DOHH2 (cell line): ENCODE data around the gene IQCB1.
"Not testable (repeated sequence)": the region's sequence is repeated elsewhere in the genome, so short reads cannot be mapped to it uniquely, and the experiment has no call there.

Source experiments
- H3F3A ChIP-seq: fragments of 200-600 bp; sonication (generic), shearing (Covaris generic); 2 replicates; pipeline ENCODE4 v1.6.0; 2016; ENCODE audit warnings: antibody characterized with exemption, mild to moderate bottlenecking; ENCODE audit not compliant: control insufficient read depth, insufficient read depth
- H3K27ac ChIP-seq: fragments of 200-600 bp; sonication (generic); 2 replicates; pipeline ENCODE4 v1.5.1; 2014; ENCODE audit warnings: low read depth, mild to moderate bottlenecking, low read length, moderate library complexity
- H3K27me3 ChIP-seq: fragments of 200-600 bp; sonication (generic); 2 replicates; pipeline ENCODE4 v1.6.1; 2014; ENCODE audit warnings: mild to moderate bottlenecking, low read length, mixed read lengths; ENCODE audit not compliant: control insufficient read depth
- H3K36me3 ChIP-seq: fragments of 200-600 bp; sonication (generic); 2 replicates; pipeline ENCODE4 v1.6.1; 2014; ENCODE audit warnings: mild to moderate bottlenecking, low read length, moderate library complexity, mixed read lengths; ENCODE audit not compliant: control insufficient read depth
- H3K4me1 ChIP-seq: fragments of 200-600 bp; sonication (generic); 2 replicates; pipeline ENCODE4 v1.6.1; 2014; ENCODE audit warnings: mild to moderate bottlenecking, low read length, mixed read lengths; ENCODE audit not compliant: control insufficient read depth
- H3K4me2 ChIP-seq: fragments of 200-600 bp; sonication (generic); 2 replicates; pipeline ENCODE4 v1.6.0; 2014; ENCODE audit warnings: mild to moderate bottlenecking, low read length, moderate library complexity
- H3K4me3 ChIP-seq: fragments of 200-600 bp; sonication (generic); 2 replicates; pipeline ENCODE4 v1.5.1; 2014; ENCODE audit warnings: mild to moderate bottlenecking, low read length, mixed read lengths
- H3K79me2 ChIP-seq: fragments of 200-600 bp; sonication (generic); 2 replicates; pipeline ENCODE4 v1.6.1; 2014; ENCODE audit warnings: mild to moderate bottlenecking, low read length, mixed read lengths; ENCODE audit not compliant: control insufficient read depth
- H3K9me2 ChIP-seq: fragments of 200-600 bp; sonication (generic); replicated peaks from 2 replicates; pipeline ENCODE4 v1.6.1; 2014; ENCODE audit warnings: mild to moderate bottlenecking, low read length, mixed read lengths; ENCODE audit not compliant: control insufficient read depth
- H3K9me3 ChIP-seq: fragments of 200-600 bp; sonication (generic); 2 replicates; pipeline ENCODE4 v1.6.1; 2014; ENCODE audit warnings: antibody characterized with exemption, low read length, mixed read lengths; ENCODE audit not compliant: control insufficient read depth, insufficient read depth
- H4K20me1 ChIP-seq: fragments of 200-600 bp; sonication (generic); 2 replicates; pipeline ENCODE4 v1.6.0; 2014; ENCODE audit warnings: low read depth, mild to moderate bottlenecking, antibody characterized with exemption, low read length, moderate library complexity; ENCODE audit not compliant: control insufficient read depth, insufficient read depth
- EZH2phosphoT487 ChIP-seq: fragments of 200-600 bp; sonication (generic); IDR thresholded peaks from 2 replicates; pipeline ENCODE4 v1.6.1; 2017; ENCODE audit warnings: borderline replicate concordance, mild to moderate bottlenecking, antibody characterized with exemption, low read length, moderate library complexity, mixed read lengths
- TF ChIP-seq, protein P1 (sequence below): fragments of 200-600 bp; sonication (generic); IDR thresholded peaks from one replicate; pipeline ENCODE4 v1.5.1; 2014; ENCODE audit warnings: antibody characterized with exemption, mild to moderate bottlenecking, low read depth, low read length; ENCODE audit not compliant: poor library complexity, severe bottlenecking

The IQCB1 gene

GRCh38 chr3:121781611-121782010 lies 53.2 kb downstream of the IQCB1 start:
- no peak overlapping the region for H3K27ac ChIP-seq
- H4K20me1 ChIP-seq: no peaks in the 10 kb centered on the region
- H3K27me3 ChIP-seq: no peaks in the 10 kb centered on the region
- H3K4me1 ChIP-seq: no peaks in the 10 kb centered on the region
- TF ChIP-seq, protein P1, sequence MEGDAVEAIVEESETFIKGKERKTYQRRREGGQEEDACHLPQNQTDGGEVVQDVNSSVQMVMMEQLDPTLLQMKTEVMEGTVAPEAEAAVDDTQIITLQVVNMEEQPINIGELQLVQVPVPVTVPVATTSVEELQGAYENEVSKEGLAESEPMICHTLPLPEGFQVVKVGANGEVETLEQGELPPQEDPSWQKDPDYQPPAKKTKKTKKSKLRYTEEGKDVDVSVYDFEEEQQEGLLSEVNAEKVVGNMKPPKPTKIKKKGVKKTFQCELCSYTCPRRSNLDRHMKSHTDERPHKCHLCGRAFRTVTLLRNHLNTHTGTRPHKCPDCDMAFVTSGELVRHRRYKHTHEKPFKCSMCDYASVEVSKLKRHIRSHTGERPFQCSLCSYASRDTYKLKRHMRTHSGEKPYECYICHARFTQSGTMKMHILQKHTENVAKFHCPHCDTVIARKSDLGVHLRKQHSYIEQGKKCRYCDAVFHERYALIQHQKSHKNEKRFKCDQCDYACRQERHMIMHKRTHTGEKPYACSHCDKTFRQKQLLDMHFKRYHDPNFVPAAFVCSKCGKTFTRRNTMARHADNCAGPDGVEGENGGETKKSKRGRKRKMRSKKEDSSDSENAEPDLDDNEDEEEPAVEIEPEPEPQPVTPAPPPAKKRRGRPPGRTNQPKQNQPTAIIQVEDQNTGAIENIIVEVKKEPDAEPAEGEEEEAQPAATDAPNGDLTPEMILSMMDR: no peak
- no peak for TF ChIP-seq EZH2phosphoT487
- H3K4me2 ChIP-seq: no peak overlapping the region
- no peak overlapping the region for H3K4me3 ChIP-seq
- no peaks in the 10 kb centered on the region for H3K9me3 ChIP-seq
- no peaks in the 10 kb centered on the region; the same call in 1 of the 2 replicates for H3K79me2 ChIP-seq
- no peaks in the 10 kb centered on the region for H3K9me2 ChIP-seq
- no peaks in the 10 kb centered on the region for H3F3A ChIP-seq
- peaks cover 95% of the 10 kb centered on the region for H3K36me3 ChIP-seq

- not testable (repeated sequence) for H3F3A ChIP-seq, H3K4me1 ChIP-seq, H3K9me3 ChIP-seq, H3K4me2 ChIP-seq, H4K20me1 ChIP-seq, H3K4me3 ChIP-seq, H3K27me3 ChIP-seq, H3K27ac ChIP-seq, H3K9me2 ChIP-seq, H3K79me2 ChIP-seq
- H3K36me3 ChIP-seq: peaks cover 90% of the 10 kb centered on the region
Measured at GRCh38 chr3:121775095-121775494, 59.8 kb downstream of the IQCB1 start.

DNA sequence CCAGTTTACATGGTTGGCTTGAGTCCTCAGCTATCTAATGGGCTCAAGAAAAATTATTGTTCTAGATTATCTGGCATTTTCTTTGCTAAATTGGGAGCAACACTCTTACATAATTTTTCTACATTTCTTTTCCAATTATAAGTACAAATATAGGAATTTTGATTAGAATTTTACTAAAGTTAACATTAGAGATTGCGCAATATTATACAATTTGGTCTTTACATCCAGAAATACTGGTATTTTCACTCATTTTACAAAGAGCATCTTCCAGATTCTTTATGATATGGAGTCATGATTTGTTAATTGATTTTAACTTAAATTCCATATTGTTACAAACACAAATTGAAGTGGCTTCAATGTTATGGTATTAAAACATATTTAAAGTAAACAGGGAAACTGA lies 65.6 kb downstream of the IQCB1 start:
- Histone ChIP-seq H3K9me3 (no peaks in the 10 kb centered on the region), H4K20me1 (no peaks in the 10 kb centered on the region), H3K27me3 (no peaks in the 10 kb centered on the region), H3K27ac (no peak overlapping the region), H3K4me2 (no peak overlapping the region), H3K4me3 (no peak overlapping the region), H3F3A (peaks cover 22% of the 10 kb centered on the region), H3K9me2 (no peaks in the 10 kb centered on the region), H3K4me1 (no peaks in the 10 kb centered on the region), H3K36me3 (peaks cover 55% of the 10 kb centered on the region), H3K79me2 (no peaks in the 10 kb centered on the region)
- TF ChIP-seq, protein P1: no peak
- TF ChIP-seq EZH2phosphoT487: no peak

GRCh38 chr3:121768452-121768851 lies 66.4 kb downstream of the IQCB1 start:
- H3K79me2 ChIP-seq: no peaks in the 10 kb centered on the region
- peaks cover 24% of the 10 kb centered on the region for H3F3A ChIP-seq
- no peak overlapping the region for H3K4me2 ChIP-seq
- H3K27ac ChIP-seq: no peak overlapping the region
- no peaks in the 10 kb centered on the region for H3K9me3 ChIP-seq
- no peaks in the 10 kb centered on the region for H3K4me1 ChIP-seq
- TF ChIP-seq, protein P1: no peak
- no peak for TF ChIP-seq EZH2phosphoT487
- no peak overlapping the region for H3K4me3 ChIP-seq
- H3K36me3 ChIP-seq: peaks cover 47% of the 10 kb centered on the region
- H3K9me2 ChIP-seq: no peaks in the 10 kb centered on the region
- H4K20me1 ChIP-seq: no peaks in the 10 kb centered on the region
- no peaks in the 10 kb centered on the region for H3K27me3 ChIP-seq
